ENCODE measurements around the gene TOMM7.

The TOMM7 gene

DNA sequence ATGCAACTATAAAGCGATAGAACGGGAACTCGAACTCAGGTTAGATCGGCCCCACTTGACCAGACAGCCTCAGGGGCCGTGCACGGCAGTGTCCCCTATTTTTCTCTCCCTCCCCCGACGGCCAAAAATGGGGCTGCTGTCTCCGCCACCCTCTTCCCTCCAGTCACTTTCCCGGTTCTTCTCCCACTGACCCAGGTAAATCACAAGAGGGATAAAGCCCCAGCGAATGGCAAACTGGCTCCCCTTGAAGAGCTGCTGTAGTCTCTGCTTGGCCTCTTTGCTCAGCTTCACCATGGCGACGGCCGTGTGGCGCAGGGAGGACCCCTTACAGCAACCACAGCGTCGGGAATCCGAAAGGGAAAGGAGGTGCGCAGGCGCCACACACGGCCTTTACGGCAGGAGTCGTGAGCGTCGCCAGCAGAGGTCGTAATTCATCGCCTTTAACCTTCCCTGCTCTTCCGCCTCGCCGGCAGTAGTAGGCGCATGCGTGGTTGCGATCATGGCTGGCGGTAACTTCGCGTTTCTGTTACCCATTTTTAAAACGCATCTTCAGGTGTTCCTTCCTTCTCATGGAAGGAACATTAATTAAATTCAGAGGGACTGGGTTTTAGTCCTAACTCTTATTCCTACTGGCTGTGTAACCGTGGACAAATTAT is at the start of gene TOMM7:
TSS of gene TOMM7 (minus strand) at position 364 of the 656 bp plus-strand sequence. CDS start at position 294, 70 bp downstream.
- peak; percentile 98 for DNase-seq

DNA sequence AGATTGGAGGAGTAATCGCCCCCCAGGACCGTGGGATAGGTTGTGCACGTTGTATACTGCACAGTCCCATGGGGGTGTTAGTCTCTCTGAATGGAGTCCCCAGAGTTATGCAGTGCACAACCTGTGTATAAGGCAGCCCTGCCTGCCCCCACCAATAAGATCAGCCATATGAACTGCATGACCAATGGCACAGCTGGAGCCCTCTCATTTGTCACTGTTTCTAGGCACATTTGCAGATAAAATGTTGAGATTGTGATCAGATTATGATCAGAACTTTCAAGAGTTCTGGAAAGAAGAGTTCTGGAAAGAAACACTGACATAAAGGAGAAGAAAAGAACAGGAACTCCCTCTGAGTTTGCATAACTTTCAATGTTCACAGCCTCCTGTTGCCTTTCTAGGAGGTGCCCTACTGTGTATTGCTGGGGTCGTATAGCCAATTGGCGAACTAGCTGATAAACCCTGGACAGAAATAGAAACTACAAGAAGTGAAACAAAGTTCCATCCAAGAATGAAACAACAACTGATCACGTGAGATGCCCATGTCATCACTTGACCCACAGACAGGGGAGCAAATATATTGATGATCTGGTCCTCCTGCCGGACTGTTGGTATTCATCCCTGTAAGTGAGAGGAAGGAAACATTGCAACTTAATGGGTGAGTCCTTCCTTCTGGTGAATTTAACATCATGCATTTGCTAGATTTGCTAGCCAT is 49.6 kb upstream of the TOMM7 start:
- no peak for DNase-seq

DNA sequence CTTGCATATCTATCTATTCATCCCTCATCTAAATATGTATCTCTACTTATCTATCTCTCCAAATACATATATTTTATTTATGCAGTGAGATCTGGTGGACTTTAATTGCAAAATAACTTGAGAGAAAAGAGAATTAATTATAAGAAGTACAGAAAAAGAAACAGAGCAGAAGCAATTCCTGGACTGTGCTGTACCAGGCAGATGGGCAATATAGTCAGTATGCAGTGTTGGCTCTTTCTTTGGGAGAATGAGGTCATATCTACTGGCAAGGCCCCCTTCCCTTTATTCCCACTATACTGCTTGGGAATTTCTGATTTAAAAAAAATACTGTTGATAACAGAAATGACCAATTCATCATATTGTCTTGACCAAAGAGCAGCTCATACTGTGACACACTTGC is 49.0 kb upstream of the TOMM7 start:
- no peak for DNase-seq

DNA sequence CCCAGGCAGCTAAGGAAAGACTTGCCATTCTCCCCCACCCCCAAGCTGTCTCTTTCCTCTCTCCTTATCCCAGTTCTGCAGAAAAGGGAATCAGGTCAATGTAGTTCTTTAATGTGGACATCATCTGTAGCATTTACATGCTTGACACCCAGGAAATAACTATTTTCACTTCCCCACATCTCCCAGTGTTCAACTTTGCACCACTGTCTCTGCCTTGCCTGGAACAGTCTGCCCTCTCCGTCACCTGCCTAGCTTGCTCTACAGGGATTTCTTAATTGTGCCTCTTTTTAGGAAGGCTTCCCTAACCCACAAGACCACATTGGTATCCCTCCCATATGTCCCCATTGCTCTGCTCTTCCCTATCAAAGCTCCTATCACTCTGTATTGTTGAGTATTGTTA is 45.9 kb upstream of the TOMM7 start:
- DNase-seq: no peak

DNA sequence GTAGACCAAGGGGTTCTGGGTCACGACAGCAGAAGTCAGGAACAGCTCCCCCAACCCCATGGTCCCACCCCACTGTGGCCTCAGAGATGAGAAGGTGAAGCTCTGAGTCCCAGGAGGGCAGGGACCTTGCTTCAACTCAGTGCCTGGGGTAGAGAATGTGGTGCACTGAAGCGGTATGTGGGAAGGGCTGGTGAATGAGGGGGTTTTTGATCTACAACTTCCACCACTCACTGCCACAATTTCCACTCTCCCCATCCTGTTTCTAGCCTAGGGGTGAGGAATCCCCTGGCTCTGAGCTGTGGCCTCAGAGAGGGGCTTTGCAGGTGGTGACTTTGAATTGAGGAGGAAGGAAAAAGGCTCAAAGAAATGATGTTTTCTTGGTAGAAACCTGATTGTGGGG is 44.9 kb upstream of the TOMM7 start:
- DNase-seq: no peak

DNA sequence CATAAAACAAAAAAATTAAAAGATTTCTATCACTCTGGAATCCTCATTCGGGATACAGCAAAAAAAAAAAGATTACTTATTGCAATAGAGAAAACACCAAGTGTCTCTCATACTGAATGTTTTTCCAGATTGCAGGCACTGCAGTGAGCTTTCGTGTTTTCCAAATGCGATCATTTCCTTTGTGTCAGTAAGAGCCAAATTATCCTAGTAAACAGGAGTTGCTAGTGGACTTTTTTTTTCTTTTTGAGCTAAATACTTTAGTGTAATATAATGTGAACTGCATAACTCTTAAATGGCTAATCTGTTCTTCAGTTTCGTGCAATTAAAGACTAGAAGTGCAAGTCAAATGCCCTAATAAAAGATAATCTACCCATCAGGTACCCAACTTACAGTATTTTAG is 44.4 kb upstream of the TOMM7 start:
- DNase-seq: no peak

DNA sequence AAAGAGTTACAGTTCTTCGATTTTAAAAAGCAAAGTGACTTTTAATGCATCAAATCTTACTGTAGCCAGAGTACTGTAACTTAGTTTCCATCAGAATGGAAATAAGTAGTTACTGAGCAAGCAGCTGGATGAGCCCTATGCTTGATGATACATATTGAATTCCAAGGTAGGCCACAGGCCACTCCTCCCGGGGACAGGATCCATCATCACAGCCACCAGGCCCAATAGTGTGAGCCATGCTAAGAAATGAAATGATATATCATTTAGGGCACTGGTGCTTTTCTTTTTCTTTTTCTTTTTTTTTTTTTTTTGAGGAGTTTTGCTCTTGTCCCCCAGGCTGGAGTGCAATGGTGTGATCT is 42.9 kb upstream of the TOMM7 start:
- no peak for DNase-seq

DNA sequence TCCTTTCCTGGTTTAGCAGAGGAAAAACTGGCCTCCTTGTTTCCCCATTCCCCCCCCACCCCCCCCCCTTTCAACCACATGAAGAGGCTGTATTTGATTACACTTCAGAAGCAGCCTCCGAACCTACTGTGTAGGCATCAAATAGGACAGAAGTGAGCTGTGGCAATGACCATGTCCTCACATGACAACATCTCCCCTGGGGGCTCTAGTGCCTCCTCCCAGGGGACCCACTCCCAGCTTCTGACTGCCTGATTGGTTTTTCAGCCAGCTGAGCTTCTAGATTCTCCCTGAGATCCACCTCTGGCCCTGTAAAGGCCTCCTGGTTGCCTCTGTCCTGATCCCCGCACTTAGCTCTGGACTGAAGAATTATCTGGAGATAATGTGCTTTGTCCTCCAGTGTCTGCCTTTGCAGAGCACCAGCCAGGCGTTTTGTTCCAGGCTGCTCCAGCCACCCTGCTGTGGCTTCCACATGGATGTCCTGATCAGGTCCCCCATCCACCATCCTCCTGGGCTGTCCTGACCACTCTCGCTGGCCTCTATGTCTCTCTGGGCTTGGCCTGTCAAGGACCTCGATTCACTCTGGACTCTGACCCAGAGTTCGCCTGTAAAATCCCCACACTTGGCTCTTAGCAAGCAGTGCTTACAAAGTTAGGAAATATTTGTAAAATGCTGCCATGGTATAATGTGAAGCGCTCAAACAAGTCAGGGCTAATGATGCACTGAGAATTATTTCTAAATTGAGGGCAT is 42.4 kb upstream of the TOMM7 start:
- no peak for DNase-seq

DNA sequence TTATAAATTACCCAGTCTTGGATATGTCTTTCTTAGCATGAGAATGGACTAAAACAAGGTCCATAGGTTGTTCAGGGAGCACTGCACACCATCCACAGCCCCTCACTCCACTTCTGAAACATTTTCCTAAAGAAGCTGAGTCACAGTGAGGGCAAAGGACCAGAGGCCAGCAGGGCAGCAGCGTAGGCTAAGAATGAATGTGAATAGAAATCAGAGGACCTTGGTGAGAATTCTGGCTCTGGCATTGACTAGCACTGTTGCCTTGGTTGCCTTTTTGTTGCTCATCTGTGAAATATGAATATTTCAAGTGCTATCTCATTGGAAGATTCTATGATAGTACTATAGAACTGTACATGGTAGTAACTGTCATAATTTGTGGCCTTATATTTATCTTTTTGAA is 41.7 kb upstream of the TOMM7 start:
- no peak for DNase-seq

DNA sequence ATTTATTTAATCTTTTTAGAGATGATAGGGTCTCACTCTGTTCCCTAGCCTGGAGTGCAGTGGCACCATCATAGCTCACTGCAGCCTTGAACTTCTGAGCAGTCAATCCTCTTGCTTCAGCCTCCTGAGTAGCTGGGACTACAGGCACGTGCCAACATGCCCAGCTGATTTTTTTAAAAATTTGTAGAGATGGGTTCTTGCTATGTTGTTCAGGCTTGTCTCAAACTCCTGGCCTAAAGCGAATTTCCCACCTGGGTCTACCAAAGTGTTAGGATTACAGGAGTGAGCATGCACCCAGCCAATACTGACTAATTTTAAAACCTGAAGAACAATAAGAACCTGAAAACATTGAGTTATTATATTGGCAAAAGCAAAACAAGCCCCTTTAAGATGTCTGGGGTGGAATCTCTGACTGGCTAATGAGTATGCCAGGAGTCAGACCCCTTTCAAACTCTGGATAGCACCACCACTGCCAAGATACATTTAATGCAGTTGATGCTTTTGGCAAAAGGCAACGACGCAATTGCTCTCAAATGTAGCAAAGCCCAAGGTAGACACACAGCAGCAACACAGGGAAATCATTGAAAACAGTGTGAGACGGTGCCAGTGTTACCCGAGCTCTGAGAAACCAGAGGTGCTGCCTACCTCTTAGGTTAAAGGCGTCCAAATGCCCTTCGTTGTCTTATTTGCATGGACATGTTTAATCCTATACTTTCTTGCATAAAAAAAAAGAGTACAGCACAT is 40.7 kb upstream of the TOMM7 start:
- no peak for DNase-seq

DNA sequence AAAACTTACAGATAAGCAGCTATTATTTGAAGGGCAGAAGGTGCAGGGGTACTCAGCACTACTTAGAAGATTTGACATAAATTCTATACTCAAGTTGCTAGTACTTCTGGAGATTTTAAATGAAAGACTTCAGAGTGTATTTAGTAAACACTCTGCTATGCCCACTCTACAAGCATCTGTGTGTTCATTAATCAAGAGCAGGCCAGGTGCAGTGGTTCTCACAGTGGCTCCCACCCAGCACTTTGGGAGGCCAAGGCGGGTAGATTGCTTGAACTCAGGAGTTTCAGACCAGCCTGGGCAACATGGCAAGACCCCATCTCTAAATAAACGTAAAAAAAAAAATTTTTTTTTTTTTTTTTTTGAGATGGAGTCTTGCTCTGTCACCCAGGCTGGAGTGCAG is 38.9 kb upstream of the TOMM7 start:
- DNase-seq: no peak

DNA sequence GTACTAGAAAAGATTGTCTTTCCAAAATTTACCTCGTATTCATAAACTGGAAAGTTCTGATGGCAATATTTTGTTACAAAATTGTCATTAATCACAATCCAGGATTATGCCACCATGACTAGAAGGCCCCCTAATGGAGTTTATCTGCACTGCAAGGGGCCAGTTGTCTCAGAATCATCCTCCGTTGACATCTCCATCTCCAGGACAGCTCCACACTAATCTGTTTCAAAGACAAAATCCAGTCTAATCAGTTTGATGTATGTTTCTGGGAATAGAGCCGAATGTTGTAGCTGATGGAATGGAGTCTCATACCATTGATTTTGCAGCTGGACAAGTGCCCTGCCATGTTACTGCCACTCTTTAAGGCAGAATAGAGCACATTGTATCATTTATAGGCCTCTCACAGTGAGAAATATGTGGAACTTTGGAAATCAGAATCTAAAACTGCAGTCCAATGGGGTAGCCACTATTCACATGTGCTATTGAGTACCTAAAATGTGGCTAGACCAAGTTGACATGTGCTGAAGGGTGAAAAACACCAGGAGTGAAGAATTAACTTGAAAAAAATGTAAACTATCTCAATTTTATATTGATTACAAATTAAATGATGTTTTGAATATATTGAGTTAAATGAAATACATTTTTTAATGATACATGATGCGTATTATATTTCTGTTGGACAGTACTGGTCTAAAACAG is 38.3 kb upstream of the TOMM7 start:
- no peak for DNase-seq

DNA sequence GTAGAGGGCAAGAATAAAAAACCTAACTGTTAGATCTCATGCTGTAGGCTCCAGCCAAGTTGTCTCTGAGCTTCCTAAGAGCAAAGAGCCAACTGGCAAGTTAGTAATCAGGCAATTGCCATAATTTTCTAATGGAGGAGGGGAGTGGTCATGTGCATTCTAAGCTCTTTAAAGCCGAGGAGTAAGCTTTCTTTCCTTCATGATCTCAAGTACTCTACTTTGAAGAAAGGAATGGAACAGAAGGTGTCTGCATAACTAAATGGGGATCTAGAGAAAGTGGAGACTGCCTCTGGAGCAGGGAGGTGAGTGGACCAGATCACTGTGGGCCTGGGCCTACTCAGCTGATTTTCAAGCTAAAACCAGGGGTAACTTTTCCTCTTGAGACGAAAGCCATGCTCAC is 37.7 kb upstream of the TOMM7 start:
- DNase-seq: no peak

DNA sequence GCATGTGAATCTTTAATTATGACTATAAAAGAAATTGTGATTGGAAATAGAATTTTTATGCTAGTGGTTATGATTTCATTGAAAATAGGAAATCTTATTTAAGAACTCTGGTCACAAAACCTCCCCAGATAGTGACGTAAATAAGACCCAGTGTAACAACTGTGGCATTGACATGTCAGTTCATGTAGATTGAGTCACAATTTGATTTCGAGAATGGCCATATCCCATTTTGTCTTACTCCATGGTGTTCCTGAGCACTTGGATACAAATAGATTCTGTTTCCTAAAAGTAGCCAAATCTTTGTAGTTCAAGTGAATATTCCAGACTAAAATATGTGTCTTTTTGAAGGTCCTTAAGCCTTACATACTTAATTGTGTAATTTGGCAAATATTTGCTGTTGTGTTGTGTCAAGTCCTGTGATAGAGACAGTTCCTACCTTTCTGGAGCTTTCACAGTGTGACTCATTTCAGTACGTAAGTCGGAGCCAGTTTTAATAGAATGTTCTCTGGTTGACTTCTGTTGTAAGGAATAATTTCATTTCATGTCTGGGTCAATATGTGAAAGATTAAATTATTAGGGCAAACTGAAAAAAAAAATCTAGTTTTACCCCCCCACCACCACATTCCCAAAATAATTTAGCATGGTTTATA is 37.1 kb upstream of the TOMM7 start:
- DNase-seq: no peak

DNA sequence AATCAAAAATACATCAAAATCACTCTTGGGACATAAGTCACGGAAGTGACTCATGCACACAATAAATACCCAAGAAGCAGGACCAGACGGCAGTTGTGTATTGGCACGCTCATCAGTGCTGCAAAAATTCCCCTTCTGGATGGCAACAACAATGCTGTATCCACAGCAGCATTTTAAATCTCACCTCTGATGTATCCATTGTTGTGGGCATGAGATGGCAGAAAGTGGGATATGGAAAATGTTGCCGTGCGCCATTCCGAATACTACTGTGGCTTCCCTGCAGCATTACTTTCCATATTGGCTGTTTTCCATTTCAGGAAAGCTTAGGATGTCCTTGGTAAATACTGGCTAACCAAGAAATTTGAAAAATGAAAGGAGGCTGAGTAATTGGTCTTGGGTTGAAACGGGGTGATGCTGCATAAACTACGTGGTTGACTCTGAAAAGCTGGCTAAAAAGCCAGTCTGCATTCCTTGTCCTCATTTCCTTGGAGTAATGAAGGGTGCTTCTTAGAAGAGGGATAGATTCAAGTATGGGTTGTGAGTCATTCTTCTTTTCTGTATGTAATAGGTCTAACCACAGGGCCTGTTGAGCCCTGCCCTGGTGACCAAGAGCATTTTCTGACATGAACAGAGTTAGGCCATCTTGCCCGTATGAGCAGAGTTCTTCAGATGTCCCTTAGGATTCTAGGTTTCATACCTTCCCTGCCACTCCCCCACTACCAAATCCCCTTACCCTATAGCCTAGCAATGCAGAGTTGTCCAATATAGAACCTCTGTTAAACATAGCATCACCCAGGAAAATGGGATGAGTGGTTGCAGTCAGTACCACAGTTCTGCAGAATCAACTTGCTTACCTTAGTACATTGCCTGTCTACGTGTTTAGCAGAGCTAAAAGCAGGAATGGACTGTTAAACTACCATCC is 36.3 kb upstream of the TOMM7 start:
- no peak for DNase-seq

DNA sequence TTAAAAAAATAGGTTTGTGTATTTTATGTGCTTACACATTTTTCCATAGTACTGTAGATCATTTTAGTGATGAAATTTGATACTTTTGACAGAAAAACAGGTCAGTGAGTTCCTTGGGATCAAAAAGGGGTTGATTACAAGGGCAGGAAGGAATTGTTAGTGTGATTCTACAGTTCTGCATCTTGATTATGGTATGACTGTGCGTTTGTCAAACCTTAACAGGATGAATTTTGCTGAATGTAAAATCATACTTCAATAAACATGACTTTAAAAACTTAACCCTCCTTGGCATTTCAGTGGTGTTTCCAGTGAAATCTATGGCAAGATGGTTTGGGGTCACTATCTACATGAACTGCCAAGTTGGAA is 35.6 kb upstream of the TOMM7 start:
- DNase-seq: no peak

DNA sequence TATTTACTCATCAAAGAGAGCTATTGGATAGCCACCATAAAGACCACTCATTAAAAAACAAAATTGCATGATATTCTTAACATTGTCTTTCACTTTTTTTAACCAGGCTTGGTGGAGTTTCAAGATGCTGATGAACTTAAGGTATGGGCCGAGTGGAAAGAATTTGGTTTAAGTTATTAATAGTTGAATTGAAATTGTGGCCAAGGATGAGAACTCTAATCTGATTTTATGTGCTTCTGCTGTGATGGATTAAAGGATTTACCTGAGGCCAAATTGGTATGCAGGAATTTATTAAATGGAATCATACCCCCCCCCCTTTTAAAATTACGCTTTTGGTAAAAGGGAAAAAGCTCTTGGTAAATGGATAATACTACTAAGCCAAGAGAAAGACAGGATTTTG is 33.8 kb upstream of the TOMM7 start:
- no peak for DNase-seq

DNA sequence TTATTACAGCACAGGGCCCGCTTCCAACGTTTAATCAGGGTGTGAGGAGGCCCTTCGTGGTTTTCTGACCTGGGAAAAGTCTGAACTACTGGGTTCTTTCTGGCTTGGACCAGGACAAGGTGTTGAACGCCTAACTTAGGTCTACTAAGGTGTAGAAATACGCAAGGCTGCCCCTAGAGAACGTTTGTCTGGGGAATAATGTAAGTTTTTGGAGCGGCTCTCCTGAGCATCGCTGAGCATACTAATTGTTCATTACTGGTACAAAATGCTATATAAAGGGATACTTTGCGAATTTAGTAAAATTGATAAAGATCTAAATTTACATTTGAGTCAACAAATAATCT is 32.4 kb upstream of the TOMM7 start:
- no peak for DNase-seq

DNA sequence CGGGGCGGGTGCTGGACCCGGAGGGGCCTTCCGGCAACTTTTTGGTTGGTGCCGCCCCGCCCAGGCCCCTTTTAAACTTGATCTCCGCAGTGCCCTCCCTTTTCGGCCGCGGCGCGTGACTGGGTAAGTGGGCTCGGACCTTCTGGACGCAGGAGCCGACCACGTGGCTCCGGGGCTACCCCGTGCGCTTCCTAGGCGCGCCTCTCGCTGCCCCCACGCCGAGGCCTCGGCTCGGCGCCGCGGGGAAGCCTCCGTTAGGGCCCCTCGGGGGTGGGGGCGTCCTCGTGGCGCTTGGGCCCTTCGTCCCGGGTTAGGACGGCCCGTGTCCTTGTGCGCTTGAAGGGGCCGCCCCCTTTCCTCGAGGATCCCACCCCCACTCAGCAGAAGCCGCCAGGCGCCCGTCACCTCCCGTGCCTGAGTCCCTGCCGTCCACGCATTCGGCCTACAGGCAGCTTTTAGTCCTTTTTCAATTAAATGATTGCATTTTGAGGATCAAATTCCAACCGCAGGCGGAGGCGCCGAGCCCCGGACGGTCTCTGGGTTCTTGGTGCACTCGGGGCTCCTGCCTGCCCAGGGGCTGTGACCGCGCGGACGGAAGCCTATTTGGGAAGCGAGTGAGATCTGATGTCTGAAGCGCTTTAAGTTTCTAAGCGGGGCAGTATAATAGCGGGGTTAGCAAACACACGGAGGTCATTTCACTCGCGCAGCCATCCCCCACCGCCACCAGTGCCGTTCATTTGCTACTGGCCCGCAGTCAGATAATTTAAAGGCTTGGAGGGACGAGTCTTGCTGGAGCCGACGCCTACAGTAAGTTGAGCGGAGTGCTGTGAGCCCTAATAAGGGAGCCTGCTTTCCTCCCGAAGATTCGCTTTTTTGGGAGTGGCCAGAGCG is 31.8 kb upstream of the TOMM7 start:
- DNase-seq: no peak

DNA sequence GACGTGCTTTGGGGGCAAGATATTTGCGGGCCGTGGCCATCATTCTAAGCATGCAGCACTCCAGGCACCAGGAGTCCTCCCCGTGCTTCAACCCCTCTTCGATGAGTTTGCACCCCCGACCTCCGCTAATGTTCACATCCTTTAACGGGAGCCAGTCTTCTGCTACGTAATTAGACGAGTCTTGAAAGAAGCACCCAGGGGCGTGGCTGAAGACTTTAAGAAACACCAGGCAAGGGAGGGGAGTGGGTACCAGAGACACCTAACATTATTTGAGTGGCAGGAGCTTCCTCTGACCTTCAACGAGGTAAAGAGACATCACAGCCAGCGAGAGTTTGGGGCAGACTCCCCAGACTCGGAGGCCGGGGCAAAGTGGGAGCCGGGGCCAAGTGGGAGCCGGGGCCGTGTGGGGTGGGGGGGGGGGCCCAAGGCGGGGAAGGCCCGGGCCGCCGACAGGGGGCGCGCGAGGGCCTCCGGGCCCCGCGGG is 31.1 kb upstream of the TOMM7 start:
- DNase-seq: no peak

Data from DMS79 treated with DMSO at 0.1 percent for 48 hours (cell line).